Esophagus muscularis mucosa (tissue), 4 donors: Measurements from ENCODE around the gene COG4. TPM values are rescaled to one million over a fixed set of nuclear protein-coding genes. Genes with fewer than 3 reads are reported as not detected.

Source experiments
- DNase-seq: peaks from one replicate; pipeline ENCODE4 v3.0.0-alpha.2; 2017; ENCODE audit errors: extremely low spot score
- H3K27ac ChIP-seq, 4 donors: fragments of 200-600 bp; sonication (generic); replicated peaks in 1 of 4; 1 replicate in 3 of 4; 2 replicates in 1 of 4; pipeline ENCODE4 v1.5.1; 2016 to 2019; ENCODE audit warnings: mild to moderate bottlenecking in 1 of 4
- H3K27me3 ChIP-seq, 4 donors: fragments of 200-600 bp; sonication (generic); one replicate each; pipeline versions ENCODE4 v1.5.1 to v1.6.0; 2016 to 2019
- H3K36me3 ChIP-seq, 4 donors: fragments of 200-600 bp; sonication (generic); one replicate each; pipeline ENCODE4 v1.5.1; 2016 to 2019
- H3K4me1 ChIP-seq, 4 donors: fragments of 200-600 bp; sonication (generic); one replicate each; pipeline ENCODE4 v1.5.1; 2016 to 2019
- H3K4me3 ChIP-seq, 4 donors: fragments of 200-600 bp; sonication (generic); 1 replicate in 2 of 4; 2 replicates in 2 of 4; pipeline ENCODE4 v1.5.1; 2016 to 2019; ENCODE audit warnings: mild to moderate bottlenecking in 4 of 4, moderate library complexity in 1 of 4
- H3K9me3 ChIP-seq, 4 donors: fragments of 200-600 bp; sonication (generic); 1 replicate in 3 of 4; 2 replicates in 1 of 4; pipeline ENCODE4 v1.5.1; 2016 to 2019
- CTCF ChIP-seq, 3 experiments: fragments of 200-600 bp in 2 of 3; fragments of 450-650 bp in 1 of 3; sonication (generic) in 2 of 3; IDR thresholded peaks; one replicate each; pipeline ENCODE4 v1.5.1; 2017 to 2019; ENCODE audit warnings: antibody characterized with exemption in 3 of 3, mild to moderate bottlenecking in 2 of 3, moderate library complexity in 1 of 3
- EP300 ChIP-seq: sonication (generic); formaldehyde crosslinking; IDR thresholded peaks from one replicate; pipeline ENCODE4 v1.6.1; 2017; ENCODE audit warnings: antibody characterized with exemption
- POLR2A ChIP-seq: fragments of 450-650 bp; IDR thresholded peaks from one replicate; pipeline ENCODE4 v1.6.1; 2017; ENCODE audit warnings: antibody characterized with exemption, moderate library complexity, mild to moderate bottlenecking, low read depth
- POLR2AphosphoS5 ChIP-seq, 2 donors: sonication (generic); formaldehyde crosslinking; IDR thresholded peaks; one replicate each; pipeline ENCODE4 v1.6.1; 2017; ENCODE audit warnings: antibody characterized with exemption in 2 of 2
- WGBS: methylation state at CpG from one replicate; pipeline ENCODE4 v1.1.5; 2018; 5-methylcytosine and 5-hydroxymethylcytosine counted together
- intact Hi-C: fragments of 100-400 bp; cut with DNase I; formaldehyde crosslinking; loops from one replicate; pipeline ENCODE4 v1.15.1; 2023
- total RNA-seq, 4 donors: library from RNA; depleted of rRNA; stranded (reverse); fragments of >200 nt; gene quantifications; one replicate each; pipeline versions ENCODE4 v1.1.0 to v1.2.1, GENCODE V29; 2016

COG4 gene
- total RNA-seq, 4 donors from 2014 or later: 30.6 to 40.0 (median 35.8) TPM

DNA sequence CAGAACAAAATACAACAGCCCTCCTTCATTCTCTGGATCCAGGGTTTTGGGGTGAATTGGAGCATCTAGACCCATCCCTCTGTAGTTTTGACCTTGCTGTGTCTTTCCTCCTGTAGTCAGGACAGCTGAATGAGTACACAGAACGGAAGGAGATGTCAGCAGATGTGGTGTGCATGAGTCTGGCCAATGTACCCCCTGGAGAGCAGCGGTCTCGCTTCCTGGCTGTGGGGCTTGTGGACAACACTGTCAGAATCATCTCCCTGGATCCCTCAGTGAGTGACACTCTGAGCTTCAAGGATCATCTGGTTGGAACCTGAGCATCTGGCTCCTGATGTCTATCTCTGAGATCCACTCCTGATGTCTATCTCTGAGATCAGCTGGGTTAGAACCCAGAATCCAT is 32.7 kb upstream of the COG4 start:
- 86% methylated on average over 1 of the region's 3 CpGs for WGBS
- Histone ChIP-seq H3K27me3 (no peaks in the 10 kb centered on the region), H3K27ac (no peak overlapping the region), H3K4me3 (no peak overlapping the region), H3K36me3 (peaks cover 75 to 100% (median 100%) of the 10 kb centered on the region in 4 donors), H3K9me3 (no peaks in the 10 kb centered on the region), H3K4me1 (peaks cover 0 to 5% (median 0%) of the 10 kb centered on the region in 4 donors)
- TF ChIP-seq EP300 (no peak), POLR2AphosphoS5 (IDR thresholded peaks at IDR 0.05) (no peak), CTCF (IDR thresholded peaks at IDR 0.05) (no peak), POLR2A (no peak)
- DNase-seq: no peak
- intact Hi-C loops: no loop called here

GRCh38 chr16:70553645-70554044 is 30.3 kb upstream of the COG4 start:
- DNase-seq: no peak
- peaks cover 78 to 100% (median 100%) of the 10 kb centered on the region in 4 donors for H3K36me3 ChIP-seq
- no peaks in the 10 kb centered on the region for H3K9me3 ChIP-seq
- H3K4me1 ChIP-seq: peaks cover 0 to 5% (median 0%) of the 10 kb centered on the region in 4 donors
- TF ChIP-seq CTCF (IDR thresholded peaks at IDR 0.05) (no peak), POLR2A (no peak), EP300 (no peak), POLR2AphosphoS5 (IDR thresholded peaks at IDR 0.05) (no peak)
- no peak overlapping the region for H3K4me3 ChIP-seq
- H3K27me3 ChIP-seq: no peaks in the 10 kb centered on the region
- peak overlapping the region in 1 of 4 donors; percentile 40 for H3K27ac ChIP-seq
- intact Hi-C loops: no loop called here

- peaks cover 79 to 100% (median 100%) of the 10 kb centered on the region in 4 donors for H3K36me3 ChIP-seq
- TF ChIP-seq POLR2AphosphoS5 (IDR thresholded peaks at IDR 0.05) (no peak), POLR2A (no peak), EP300 (no peak), CTCF (IDR thresholded peaks at IDR 0.05) (no peak)
- no peaks in the 10 kb centered on the region for H3K9me3 ChIP-seq
- no peaks in the 10 kb centered on the region for H3K27me3 ChIP-seq
- intact Hi-C loops: no loop called here
- no peak overlapping the region for H3K27ac ChIP-seq
- WGBS: 91% methylated on average over 8 of the region's 8 CpGs
- no peak overlapping the region for H3K4me3 ChIP-seq
- peaks cover 0 to 5% (median 0%) of the 10 kb centered on the region in 4 donors for H3K4me1 ChIP-seq
- no peak for DNase-seq
These were observed 29.3 kb upstream of the COG4 start for GRCh38 chr16:70552675-70553074.

- no peak overlapping the region for H3K27ac ChIP-seq
- TF ChIP-seq POLR2AphosphoS5 (IDR thresholded peaks at IDR 0.05) (no peak), CTCF (IDR thresholded peaks at IDR 0.05) (no peak), EP300 (no peak), POLR2A (no peak)
These were observed 28.4 kb upstream of the COG4 start for GRCh38 chr16:70551788-70552187.

DNA sequence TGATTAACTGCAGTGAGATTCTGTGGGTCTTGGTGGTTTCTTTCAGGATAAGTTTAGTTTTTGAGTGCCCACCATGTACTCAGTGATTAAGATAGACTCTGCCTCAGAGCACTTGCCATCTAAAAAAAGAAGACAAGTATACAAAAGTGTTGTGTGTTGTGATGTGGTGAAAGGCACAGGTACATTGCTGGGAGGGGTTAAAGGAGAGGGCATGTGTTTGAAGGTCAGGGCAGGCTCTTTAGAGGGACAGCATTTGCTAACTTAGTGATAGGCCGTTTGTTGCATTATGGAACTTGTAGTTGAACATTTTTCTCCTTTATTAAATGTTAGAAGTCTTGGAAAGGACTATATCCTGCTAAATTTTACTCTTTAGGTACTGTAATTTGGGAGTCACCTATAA is 26.7 kb upstream of the COG4 start:
- H3K4me1 ChIP-seq: peaks cover 0 to 5% (median 0%) of the 10 kb centered on the region in 4 donors
- H3K9me3 ChIP-seq: no peaks in the 10 kb centered on the region
- H3K4me3 ChIP-seq: no peak overlapping the region
- peaks cover 73 to 100% (median 99%) of the 10 kb centered on the region in 4 donors for H3K36me3 ChIP-seq
- H3K27ac ChIP-seq: no peak overlapping the region
- H3K27me3 ChIP-seq: no peaks in the 10 kb centered on the region
- no peak for DNase-seq
- TF ChIP-seq EP300 (no peak), CTCF (IDR thresholded peaks at IDR 0.05) (no peak), POLR2A (no peak), POLR2AphosphoS5 (IDR thresholded peaks at IDR 0.05) (no peak)
- 82% methylated on average over 1 of the region's 1 CpG for WGBS
- intact Hi-C loops: no loop called here

More at GRCh38 chr16:70551788-70552187, 28.4 kb upstream of the COG4 start:
- Histone ChIP-seq H3K4me1 (peaks cover 0 to 5% (median 0%) of the 10 kb centered on the region in 4 donors), H3K9me3 (no peaks in the 10 kb centered on the region), H3K4me3 (no peak overlapping the region), H3K36me3 (peaks cover 73 to 100% (median 99%) of the 10 kb centered on the region in 4 donors), H3K27me3 (no peaks in the 10 kb centered on the region)
- 65% methylated on average over 3 of the region's 3 CpGs for WGBS
- DNase-seq: no peak
- intact Hi-C loops: no loop called here
